ENCODE results near the gene DLL3.

The DLL3 gene

GRCh38 chr19:39515551-39516191 lies 16.9 kb downstream of the DLL3 start:
- DNase-seq (ENCODE audit: low read depth in 1 of 2, low spot score in 1 of 2), result no peak

- DNase-seq (ENCODE audit: low read depth in 1 of 2, low spot score in 1 of 2), result no peak
These were observed 17.5 kb downstream of the DLL3 start for GRCh38 chr19:39516270-39516669.

GRCh38 chr19:39517432-39517831 lies 18.7 kb downstream of the DLL3 start:
- DNase-seq (ENCODE audit: low read depth in 1 of 2, low spot score in 1 of 2), result no peak

- no peak for DNase-seq (ENCODE audit: low read depth in 1 of 2, low spot score in 1 of 2)
These were observed 19.7 kb downstream of the DLL3 start for GRCh38 chr19:39518458-39518857.

GRCh38 chr19:39518975-39519374 lies 20.2 kb downstream of the DLL3 start:
- DNase-seq (ENCODE audit: low read depth in 1 of 2, low spot score in 1 of 2), result no peak

- no peak for DNase-seq (ENCODE audit: low read depth in 1 of 2, low spot score in 1 of 2)
These were observed 22.1 kb downstream of the DLL3 start for GRCh38 chr19:39520541-39521484.

GRCh38 chr19:39524495-39524894 lies 25.7 kb downstream of the DLL3 start:
- DNase-seq (ENCODE audit: low read depth in 1 of 2, low spot score in 1 of 2), result no peak

GRCh38 chr19:39525205-39525604 lies 26.5 kb downstream of the DLL3 start:
- no peak for DNase-seq (ENCODE audit: low read depth in 1 of 2, low spot score in 1 of 2)

- DNase-seq (ENCODE audit: low read depth in 1 of 2, low spot score in 1 of 2), result no peak
These were observed 33.1 kb downstream of the DLL3 start for GRCh38 chr19:39531834-39532232.

- DNase-seq (ENCODE audit: low read depth in 1 of 2, low spot score in 1 of 2), result peak; percentile 82 to 94
These were observed 33.7 kb downstream of the DLL3 start, which contains the start of gene EID2B for GRCh38 chr19:39532233-39533002. Gene EID2B, minus strand, starts transcription at chr19:39532852. Its CDS starts 50 bp downstream, at chr19:39532802.

- DNase-seq (ENCODE audit: low read depth in 1 of 2, low spot score in 1 of 2), result no peak
These were observed 34.3 kb downstream of the DLL3 start for GRCh38 chr19:39533003-39533512.

GRCh38 chr19:39533791-39534190 lies 35.0 kb downstream of the DLL3 start:
- no peak for DNase-seq (ENCODE audit: low read depth in 1 of 2, low spot score in 1 of 2)

GRCh38 chr19:39539165-39539517 lies 40.4 kb downstream of the DLL3 start:
- DNase-seq (ENCODE audit: low read depth in 1 of 2, low spot score in 1 of 2), result no peak

- peak; percentile 88 to 92 for DNase-seq (ENCODE audit: low read depth in 1 of 2, low spot score in 1 of 2)
These were observed 41.0 kb downstream of the DLL3 start, which contains the start of gene EID2 for GRCh38 chr19:39539518-39540332. Gene EID2, minus strand, starts transcription at chr19:39540161. Its CDS starts 82 bp downstream, at chr19:39540079.

- DNase-seq (ENCODE audit: low read depth in 1 of 2, low spot score in 1 of 2), result no peak
These were observed 41.6 kb downstream of the DLL3 start for GRCh38 chr19:39540333-39540673.

- DNase-seq (ENCODE audit: low read depth in 1 of 2, low spot score in 1 of 2), result no peak
These were observed 43.5 kb downstream of the DLL3 start for GRCh38 chr19:39542206-39542605.

- DNase-seq (ENCODE audit: low read depth in 1 of 2, low spot score in 1 of 2), result no peak
These were observed 44.7 kb downstream of the DLL3 start for GRCh38 chr19:39543477-39543857.

GRCh38 chr19:39544226-39544903 lies 45.6 kb downstream of the DLL3 start:
- DNase-seq (ENCODE audit: low read depth in 1 of 2, low spot score in 1 of 2), result no peak

- no peak for DNase-seq (ENCODE audit: low read depth in 1 of 2, low spot score in 1 of 2)
These were observed 46.2 kb downstream of the DLL3 start for GRCh38 chr19:39544911-39545310.

GRCh38 chr19:39546599-39546998 lies 47.9 kb downstream of the DLL3 start:
- no peak for DNase-seq (ENCODE audit: low read depth in 1 of 2, low spot score in 1 of 2)
